ENCODE measurements around the gene C1QTNF12. TPM values are rescaled to one million over a fixed set of nuclear protein-coding genes. Genes with fewer than 3 reads are reported as not detected.

Gene C1QTNF12
- total RNA-seq, 3 donors from 2014 or later = 2.0 TPM; not detected in 2

DNA sequence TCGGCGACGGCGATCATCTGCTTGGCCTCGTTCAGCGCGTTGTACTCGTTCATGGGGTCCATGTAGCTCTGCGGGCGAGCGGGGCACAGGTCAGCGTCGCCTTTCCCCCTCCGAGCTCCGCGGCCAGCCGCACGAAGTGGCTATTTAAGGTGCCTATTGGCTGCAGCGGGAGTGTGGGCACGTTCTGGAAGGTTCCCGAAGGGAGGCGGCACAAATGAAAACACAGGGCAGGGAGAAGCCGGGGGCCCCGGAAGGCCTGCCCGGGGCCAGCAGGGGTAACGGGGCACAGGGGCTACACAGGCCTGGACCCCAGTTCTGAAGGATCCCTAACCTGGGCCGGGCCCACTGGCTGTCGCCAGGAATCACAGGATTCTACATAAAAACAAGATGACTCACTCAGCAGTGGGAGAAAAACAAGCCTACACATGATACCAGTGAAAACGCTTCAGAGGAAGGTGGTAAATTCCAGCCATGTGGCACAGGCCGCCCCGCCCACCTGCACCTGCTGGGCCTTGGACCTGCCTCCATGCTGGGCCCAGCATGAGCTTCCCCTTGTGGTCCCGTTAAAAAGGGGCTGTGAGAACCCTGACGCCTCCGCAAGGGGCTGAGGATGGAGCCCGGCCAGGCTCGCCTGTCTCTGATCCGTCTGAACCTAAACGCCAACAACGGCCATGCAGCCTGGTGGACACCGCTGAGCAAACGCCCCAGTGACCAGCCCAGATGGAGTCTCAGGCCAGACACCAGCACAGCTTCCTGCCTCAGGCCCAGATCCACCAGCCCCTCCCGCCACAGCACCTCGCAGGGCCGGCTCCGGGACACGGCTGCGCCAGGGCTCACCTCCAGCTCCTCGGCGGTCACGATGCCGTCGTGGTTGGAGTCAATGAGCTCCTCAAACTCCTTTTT, 28.6 kb downstream of the C1QTNF12 start:
- peaks cover 5% of the 10 kb centered on the region for H3K36me3 ChIP-seq
- DNase-seq (ENCODE audit: low spot score in 2 of 2) = no peak
- TF ChIP-seq POLR2A (IDR thresholded peaks at IDR 0.05) (no peak), POLR2AphosphoS5 (IDR thresholded peaks at IDR 0.05) (no peak)
- TF ChIP-seq, protein P1, sequence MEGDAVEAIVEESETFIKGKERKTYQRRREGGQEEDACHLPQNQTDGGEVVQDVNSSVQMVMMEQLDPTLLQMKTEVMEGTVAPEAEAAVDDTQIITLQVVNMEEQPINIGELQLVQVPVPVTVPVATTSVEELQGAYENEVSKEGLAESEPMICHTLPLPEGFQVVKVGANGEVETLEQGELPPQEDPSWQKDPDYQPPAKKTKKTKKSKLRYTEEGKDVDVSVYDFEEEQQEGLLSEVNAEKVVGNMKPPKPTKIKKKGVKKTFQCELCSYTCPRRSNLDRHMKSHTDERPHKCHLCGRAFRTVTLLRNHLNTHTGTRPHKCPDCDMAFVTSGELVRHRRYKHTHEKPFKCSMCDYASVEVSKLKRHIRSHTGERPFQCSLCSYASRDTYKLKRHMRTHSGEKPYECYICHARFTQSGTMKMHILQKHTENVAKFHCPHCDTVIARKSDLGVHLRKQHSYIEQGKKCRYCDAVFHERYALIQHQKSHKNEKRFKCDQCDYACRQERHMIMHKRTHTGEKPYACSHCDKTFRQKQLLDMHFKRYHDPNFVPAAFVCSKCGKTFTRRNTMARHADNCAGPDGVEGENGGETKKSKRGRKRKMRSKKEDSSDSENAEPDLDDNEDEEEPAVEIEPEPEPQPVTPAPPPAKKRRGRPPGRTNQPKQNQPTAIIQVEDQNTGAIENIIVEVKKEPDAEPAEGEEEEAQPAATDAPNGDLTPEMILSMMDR (IDR thresholded peaks at IDR 0.05) = no peak

DNA sequence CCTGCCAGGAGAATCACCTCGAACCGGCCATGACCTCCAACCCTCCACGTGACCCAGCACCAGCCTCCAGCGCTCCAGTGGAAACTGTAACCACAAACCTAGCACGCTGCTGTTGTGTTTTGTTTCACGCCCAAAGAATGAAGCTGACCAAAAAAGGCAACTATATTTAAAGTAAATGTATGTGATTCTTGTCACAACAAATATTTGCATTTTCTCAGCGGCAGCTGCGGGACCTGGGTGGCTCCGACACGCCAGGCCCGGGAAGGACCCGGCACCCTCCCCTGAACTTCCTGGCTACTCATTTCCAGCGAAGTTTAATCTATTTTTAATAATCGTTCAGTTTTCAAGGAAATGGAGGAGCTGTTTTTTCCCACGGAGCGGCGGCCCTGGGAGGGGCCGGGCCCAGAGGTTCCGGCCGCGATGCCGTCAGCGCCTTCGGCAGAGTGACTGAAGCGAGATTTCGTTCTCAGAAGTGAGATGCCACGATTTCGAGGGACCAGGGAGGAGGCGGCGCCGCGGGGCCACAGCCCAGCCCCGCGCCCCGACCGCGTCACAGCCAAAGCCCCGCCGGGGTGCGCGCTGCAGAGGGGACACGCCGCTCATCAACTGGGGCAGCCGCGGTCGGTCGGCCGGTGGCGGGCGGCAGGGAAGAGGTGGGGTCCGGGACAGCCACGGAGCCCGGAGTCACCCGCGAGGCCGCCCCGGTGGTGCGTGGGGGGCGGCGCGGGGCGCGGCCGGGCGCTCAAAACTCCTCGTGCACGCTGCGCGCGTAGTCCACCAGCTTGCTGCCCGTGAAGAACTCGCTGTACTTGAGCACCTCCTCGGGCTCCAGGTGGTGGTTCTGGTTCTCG, 29.5 kb downstream of the C1QTNF12 start:
- no peaks in the 10 kb centered on the region for H3K4me1 ChIP-seq
- peaks cover 5% of the 10 kb centered on the region for H3K36me3 ChIP-seq
- intact Hi-C loops (cut with DNase I; ENCODE audit: low total_unique reads) = no loop called here
- H3K27me3 ChIP-seq = no peaks in the 10 kb centered on the region
- no peak overlapping the region for H3K4me3 ChIP-seq
- no peaks in the 10 kb centered on the region for H3K9me3 ChIP-seq
- DNase-seq (ENCODE audit: low spot score in 2 of 2) = no peak
- H3K27ac ChIP-seq = peak overlapping the region in 1 of 2 donors; percentile 52
- TF ChIP-seq, protein P1 (IDR thresholded peaks at IDR 0.05) = no peak
- TF ChIP-seq POLR2A (IDR thresholded peaks at IDR 0.05) = no peak
- TF ChIP-seq POLR2AphosphoS5 (IDR thresholded peaks at IDR 0.05) = no peak

More for the DNA sequence above, 28.6 kb downstream of the C1QTNF12 start:
- intact Hi-C loops (cut with DNase I; ENCODE audit: low total_unique reads) = no loop called here
- Histone ChIP-seq H3K4me1 (no peaks in the 10 kb centered on the region), H3K27me3 (no peaks in the 10 kb centered on the region), H3K4me3 (no peak overlapping the region), H3K9me3 (no peaks in the 10 kb centered on the region), H3K27ac (peak overlapping the region in 1 of 2 donors; percentile 48)

DNA sequence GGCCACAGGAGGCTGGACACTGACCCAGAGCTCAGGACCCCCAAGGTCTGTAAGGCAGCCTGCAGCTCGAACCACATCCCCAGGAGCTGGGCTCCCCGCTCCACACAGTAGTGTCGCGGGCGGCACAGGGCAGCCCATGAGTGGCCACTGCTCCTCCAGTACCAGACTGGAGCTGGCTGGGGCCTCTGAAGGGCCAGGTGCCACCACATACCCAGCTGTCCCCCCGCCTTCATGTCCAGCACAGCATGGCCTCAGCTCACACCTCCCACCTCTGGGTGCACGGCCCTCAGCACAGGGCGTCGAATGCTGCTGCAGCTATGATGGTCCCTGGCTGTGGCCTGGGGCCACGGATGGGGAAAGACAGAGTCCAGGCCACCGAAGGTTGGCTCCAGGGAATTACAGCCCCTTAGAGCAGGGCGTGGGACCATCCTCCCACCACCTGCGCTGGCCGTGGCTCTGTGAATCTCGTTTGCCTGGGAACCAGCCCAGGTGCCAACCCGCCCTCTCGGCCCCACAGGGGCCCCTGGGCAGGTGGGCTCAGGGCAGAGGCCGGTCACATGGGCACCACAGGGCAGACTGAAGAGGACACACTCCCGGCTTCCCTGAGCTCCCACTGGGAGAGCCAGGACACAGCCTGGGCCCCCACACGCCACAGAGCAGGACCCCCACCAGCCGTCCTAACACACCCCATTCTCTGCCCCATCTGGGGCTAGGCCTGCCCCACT, 30.5 kb downstream of the C1QTNF12 start:
- H3K27ac ChIP-seq = peak overlapping the region in 1 of 2 donors; percentile 52
- DNase-seq (ENCODE audit: low spot score in 2 of 2) = no peak
- no peaks in the 10 kb centered on the region for H3K4me1 ChIP-seq
- H3K4me3 ChIP-seq = no peak overlapping the region
- H3K9me3 ChIP-seq = no peaks in the 10 kb centered on the region
- H3K27me3 ChIP-seq = no peaks in the 10 kb centered on the region
- H3K36me3 ChIP-seq = peaks cover under 1% of the 10 kb centered on the region
- intact Hi-C loops (cut with DNase I; ENCODE audit: low total_unique reads) = no loop called here
- TF ChIP-seq POLR2A (IDR thresholded peaks at IDR 0.05) (no peak), POLR2AphosphoS5 (IDR thresholded peaks at IDR 0.05) (no peak)
- TF ChIP-seq, protein P1 (IDR thresholded peaks at IDR 0.05) = no peak

DNA sequence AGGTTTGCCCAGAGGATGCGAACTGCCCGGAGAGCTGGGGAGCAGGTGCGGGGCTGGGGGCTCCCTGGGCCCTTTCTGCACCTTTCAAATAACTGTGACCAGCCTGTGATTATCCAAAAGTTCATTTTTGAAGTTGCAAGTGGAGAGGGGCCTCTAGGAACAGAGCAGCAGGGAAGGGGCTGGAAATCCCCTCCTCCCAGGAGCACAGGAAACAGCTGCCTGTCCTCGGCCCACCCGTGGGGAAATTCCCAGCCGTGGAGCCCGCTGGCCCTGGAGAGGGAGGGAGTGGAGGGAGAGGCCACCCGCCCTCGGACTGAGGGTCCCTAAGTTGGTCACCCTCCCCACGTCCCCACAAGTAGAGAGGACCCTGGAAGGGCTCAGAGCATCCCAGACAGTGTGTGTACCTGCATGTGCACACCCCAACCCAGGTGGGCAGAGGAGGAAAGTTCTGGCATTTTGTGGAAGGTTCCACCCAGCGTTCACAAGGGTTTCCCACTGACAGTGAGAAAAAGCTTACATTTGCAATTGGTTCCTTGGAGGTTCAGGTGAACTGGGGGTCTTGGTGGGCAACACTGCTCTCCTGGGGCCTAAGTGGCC, 31.3 kb downstream of the C1QTNF12 start:
- no peaks in the 10 kb centered on the region for H3K27me3 ChIP-seq
- intact Hi-C loops (cut with DNase I; ENCODE audit: low total_unique reads) = no loop called here
- TF ChIP-seq, protein P1 (IDR thresholded peaks at IDR 0.05) = no peak
- TF ChIP-seq POLR2A (IDR thresholded peaks at IDR 0.05) = no peak
- TF ChIP-seq POLR2AphosphoS5 (IDR thresholded peaks at IDR 0.05) = no peak
- DNase-seq (ENCODE audit: low spot score in 2 of 2) = no peak
- no peaks in the 10 kb centered on the region for H3K4me1 ChIP-seq
- H3K27ac ChIP-seq = no peak overlapping the region
- H3K4me3 ChIP-seq = no peak overlapping the region
- H3K36me3 ChIP-seq = no peaks in the 10 kb centered on the region
- no peaks in the 10 kb centered on the region for H3K9me3 ChIP-seq

Measured in breast epithelium (tissue), 4 donors.